Esophagus muscularis mucosa (tissue), 4 donors: Measurements from ENCODE around the gene GLYATL3. TPM values are rescaled to one million over a fixed set of nuclear protein-coding genes. Genes with fewer than 3 reads are reported as not detected.
A peak's percentile ranks its signal among the peaks of the same experiment; 100 is the strongest.

Source experiments
- DNase-seq: peaks from one replicate; pipeline ENCODE4 v3.0.0-alpha.2; 2017; ENCODE audit errors: extremely low spot score
- H3K27ac ChIP-seq, 4 donors: fragments of 200-600 bp; sonication (generic); replicated peaks in 1 of 4; 1 replicate in 3 of 4; 2 replicates in 1 of 4; pipeline ENCODE4 v1.5.1; 2016 to 2019; ENCODE audit warnings: mild to moderate bottlenecking in 1 of 4
- H3K27me3 ChIP-seq, 4 donors: fragments of 200-600 bp; sonication (generic); one replicate each; pipeline versions ENCODE4 v1.5.1 to v1.6.0; 2016 to 2019
- H3K36me3 ChIP-seq, 4 donors: fragments of 200-600 bp; sonication (generic); one replicate each; pipeline ENCODE4 v1.5.1; 2016 to 2019
- H3K4me1 ChIP-seq, 4 donors: fragments of 200-600 bp; sonication (generic); one replicate each; pipeline ENCODE4 v1.5.1; 2016 to 2019
- H3K4me3 ChIP-seq, 4 donors: fragments of 200-600 bp; sonication (generic); 1 replicate in 2 of 4; 2 replicates in 2 of 4; pipeline ENCODE4 v1.5.1; 2016 to 2019; ENCODE audit warnings: mild to moderate bottlenecking in 4 of 4, moderate library complexity in 1 of 4
- H3K9me3 ChIP-seq, 4 donors: fragments of 200-600 bp; sonication (generic); 1 replicate in 3 of 4; 2 replicates in 1 of 4; pipeline ENCODE4 v1.5.1; 2016 to 2019
- EP300 ChIP-seq: sonication (generic); formaldehyde crosslinking; IDR thresholded peaks from one replicate; pipeline ENCODE4 v1.6.1; 2017; ENCODE audit warnings: antibody characterized with exemption
- POLR2A ChIP-seq: fragments of 450-650 bp; IDR thresholded peaks from one replicate; pipeline ENCODE4 v1.6.1; 2017; ENCODE audit warnings: antibody characterized with exemption, moderate library complexity, mild to moderate bottlenecking, low read depth
- POLR2AphosphoS5 ChIP-seq, 2 donors: sonication (generic); formaldehyde crosslinking; IDR thresholded peaks; one replicate each; pipeline ENCODE4 v1.6.1; 2017; ENCODE audit warnings: antibody characterized with exemption in 2 of 2
- WGBS: methylation state at CpG from one replicate; pipeline ENCODE4 v1.1.5; 2018; 5-methylcytosine and 5-hydroxymethylcytosine counted together
- intact Hi-C: fragments of 100-400 bp; cut with DNase I; formaldehyde crosslinking; loops from one replicate; pipeline ENCODE4 v1.15.1; 2023
- total RNA-seq, 4 donors: library from RNA; depleted of rRNA; stranded (reverse); fragments of >200 nt; gene quantifications; one replicate each; pipeline versions ENCODE4 v1.1.0 to v1.2.1, GENCODE V29; 2016
- TF ChIP-seq, protein P1 (sequence below), 3 experiments: fragments of 200-600 bp in 2 of 3; fragments of 450-650 bp in 1 of 3; sonication (generic) in 2 of 3; IDR thresholded peaks; one replicate each; pipeline ENCODE4 v1.5.1; 2017 to 2019; ENCODE audit warnings: antibody characterized with exemption in 3 of 3, mild to moderate bottlenecking in 2 of 3, moderate library complexity in 1 of 3

GLYATL3 gene
- total RNA-seq, 4 donors from 2014 or later = not detected

GRCh38 chr6:49550492-49551077 lies 50.9 kb downstream of the GLYATL3 start, which contains the start of gene C6orf141:
Gene C6orf141, plus strand, starts transcription at chr6:49550668. Its CDS starts 125 bp downstream, at chr6:49550793.
- no peak for DNase-seq
- no peaks in the 10 kb centered on the region for H3K9me3 ChIP-seq
- H3K27me3 ChIP-seq = peaks cover 0 to 30% (median 13%) of the 10 kb centered on the region in 4 donors
- intact Hi-C loops = no loop called here
- peaks cover 14 to 21% (median 21%) of the 10 kb centered on the region in 4 donors for H3K4me1 ChIP-seq
- no peak within 1 kb of the TSS for H3K27ac ChIP-seq
- 2% methylated on average over 12 of the region's 42 CpGs for WGBS
- peak within 1 kb of the TSS; percentile 43 to 53 (median 48) for H3K4me3 ChIP-seq
- H3K36me3 ChIP-seq = no peaks in the 10 kb centered on the region
- TF ChIP-seq POLR2A = no peak
- TF ChIP-seq EP300 = no peak
- TF ChIP-seq, protein P1, sequence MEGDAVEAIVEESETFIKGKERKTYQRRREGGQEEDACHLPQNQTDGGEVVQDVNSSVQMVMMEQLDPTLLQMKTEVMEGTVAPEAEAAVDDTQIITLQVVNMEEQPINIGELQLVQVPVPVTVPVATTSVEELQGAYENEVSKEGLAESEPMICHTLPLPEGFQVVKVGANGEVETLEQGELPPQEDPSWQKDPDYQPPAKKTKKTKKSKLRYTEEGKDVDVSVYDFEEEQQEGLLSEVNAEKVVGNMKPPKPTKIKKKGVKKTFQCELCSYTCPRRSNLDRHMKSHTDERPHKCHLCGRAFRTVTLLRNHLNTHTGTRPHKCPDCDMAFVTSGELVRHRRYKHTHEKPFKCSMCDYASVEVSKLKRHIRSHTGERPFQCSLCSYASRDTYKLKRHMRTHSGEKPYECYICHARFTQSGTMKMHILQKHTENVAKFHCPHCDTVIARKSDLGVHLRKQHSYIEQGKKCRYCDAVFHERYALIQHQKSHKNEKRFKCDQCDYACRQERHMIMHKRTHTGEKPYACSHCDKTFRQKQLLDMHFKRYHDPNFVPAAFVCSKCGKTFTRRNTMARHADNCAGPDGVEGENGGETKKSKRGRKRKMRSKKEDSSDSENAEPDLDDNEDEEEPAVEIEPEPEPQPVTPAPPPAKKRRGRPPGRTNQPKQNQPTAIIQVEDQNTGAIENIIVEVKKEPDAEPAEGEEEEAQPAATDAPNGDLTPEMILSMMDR (IDR thresholded peaks at IDR 0.05) = no peak
- TF ChIP-seq POLR2AphosphoS5 (IDR thresholded peaks at IDR 0.05) = no peak

GRCh38 chr6:49551078-49551865 lies 51.5 kb downstream of the GLYATL3 start:
- TF ChIP-seq POLR2AphosphoS5 (IDR thresholded peaks at IDR 0.05) (no peak), EP300 (no peak), POLR2A (no peak)
- TF ChIP-seq, protein P1 (IDR thresholded peaks at IDR 0.05) = no peak
- 8% methylated on average over 24 of the region's 38 CpGs for WGBS
- no peaks in the 10 kb centered on the region for H3K36me3 ChIP-seq
- H3K4me3 ChIP-seq = peak overlapping the region; percentile 43 to 53 (median 48)
- H3K27ac ChIP-seq = no peak overlapping the region
- no peak for DNase-seq
- H3K4me1 ChIP-seq = peaks cover 14 to 21% (median 21%) of the 10 kb centered on the region in 4 donors
- H3K9me3 ChIP-seq = no peaks in the 10 kb centered on the region
- peaks cover 0 to 30% (median 13%) of the 10 kb centered on the region in 4 donors for H3K27me3 ChIP-seq
- intact Hi-C loops = no loop called here

GRCh38 chr6:49551866-49552129 lies 52.1 kb downstream of the GLYATL3 start:
- peaks cover 0 to 30% (median 13%) of the 10 kb centered on the region in 4 donors for H3K27me3 ChIP-seq
- WGBS = 56% methylated on average over 2 of the region's 2 CpGs
- no peaks in the 10 kb centered on the region for H3K9me3 ChIP-seq
- H3K4me3 ChIP-seq = peak overlapping the region; percentile 43 to 53 (median 48)
- H3K4me1 ChIP-seq = peaks cover 14 to 21% (median 21%) of the 10 kb centered on the region in 4 donors
- intact Hi-C loops = no loop called here
- no peak for TF ChIP-seq EP300
- TF ChIP-seq POLR2AphosphoS5 (IDR thresholded peaks at IDR 0.05) = no peak
- TF ChIP-seq, protein P1 (IDR thresholded peaks at IDR 0.05) = no peak
- TF ChIP-seq POLR2A = no peak
- no peak for DNase-seq
- H3K36me3 ChIP-seq = no peaks in the 10 kb centered on the region
- no peak overlapping the region for H3K27ac ChIP-seq

- intact Hi-C loops = no loop called here
- WGBS = 91% methylated on average over 2 of the region's 2 CpGs
- TF ChIP-seq EP300 = no peak
Observed at GRCh38 chr6:49552596-49552995, 52.9 kb downstream of the GLYATL3 start.

DNA sequence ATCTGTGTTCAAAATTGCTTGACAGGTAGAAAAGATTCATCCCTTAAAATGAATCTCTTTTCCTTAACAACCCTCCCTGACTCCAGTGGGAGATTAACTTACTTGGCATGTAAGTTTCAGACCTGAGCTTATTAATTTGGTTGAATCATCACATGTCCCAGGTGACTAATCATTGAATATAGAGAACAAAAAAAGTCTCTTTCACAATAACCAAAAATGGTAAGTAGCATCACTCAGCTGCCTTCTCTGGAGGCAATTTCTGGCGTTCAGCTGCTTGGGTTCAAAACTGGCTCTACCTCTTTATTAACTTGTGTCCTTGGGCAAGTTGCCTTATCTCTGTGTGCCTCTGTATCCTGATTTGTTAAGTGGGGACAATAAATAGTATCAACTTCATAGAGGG lies 53.7 kb downstream of the GLYATL3 start:
- Histone ChIP-seq H3K36me3 (no peaks in the 10 kb centered on the region), H3K27ac (no peak overlapping the region), H3K4me1 (peaks cover 14 to 21% (median 21%) of the 10 kb centered on the region in 4 donors), H3K9me3 (no peaks in the 10 kb centered on the region), H3K27me3 (peaks cover 0 to 30% (median 13%) of the 10 kb centered on the region in 4 donors), H3K4me3 (no peak overlapping the region)
- intact Hi-C loops = no loop called here
- 90% methylated on average over 1 of the region's 1 CpG for WGBS
- no peak for DNase-seq
- TF ChIP-seq POLR2AphosphoS5 (IDR thresholded peaks at IDR 0.05) (no peak), POLR2A (no peak)
- TF ChIP-seq, protein P1 (IDR thresholded peaks at IDR 0.05) = no peak

More at GRCh38 chr6:49552596-49552995, 52.9 kb downstream of the GLYATL3 start:
- no peak overlapping the region for H3K27ac ChIP-seq
- no peak for DNase-seq
- H3K36me3 ChIP-seq = no peaks in the 10 kb centered on the region
- H3K4me3 ChIP-seq = no peak overlapping the region
- H3K4me1 ChIP-seq = peaks cover 14 to 21% (median 21%) of the 10 kb centered on the region in 4 donors
- H3K27me3 ChIP-seq = peaks cover 0 to 30% (median 13%) of the 10 kb centered on the region in 4 donors
- no peaks in the 10 kb centered on the region for H3K9me3 ChIP-seq
